GM18909 (cell line): Measurements from ENCODE around the gene SLC26A2.
A peak's percentile ranks its signal among the peaks of the same experiment; 100 is the strongest.

Experiments
- ATAC-seq: cut with Tn5 transposase; IDR thresholded peaks from one replicate; pipeline ENCODE4 v1.9.1; 2021; ENCODE audit warnings: mild to moderate bottlenecking; ENCODE audit not compliant: unreplicated experiment, poor library complexity

The SLC26A2 gene

DNA sequence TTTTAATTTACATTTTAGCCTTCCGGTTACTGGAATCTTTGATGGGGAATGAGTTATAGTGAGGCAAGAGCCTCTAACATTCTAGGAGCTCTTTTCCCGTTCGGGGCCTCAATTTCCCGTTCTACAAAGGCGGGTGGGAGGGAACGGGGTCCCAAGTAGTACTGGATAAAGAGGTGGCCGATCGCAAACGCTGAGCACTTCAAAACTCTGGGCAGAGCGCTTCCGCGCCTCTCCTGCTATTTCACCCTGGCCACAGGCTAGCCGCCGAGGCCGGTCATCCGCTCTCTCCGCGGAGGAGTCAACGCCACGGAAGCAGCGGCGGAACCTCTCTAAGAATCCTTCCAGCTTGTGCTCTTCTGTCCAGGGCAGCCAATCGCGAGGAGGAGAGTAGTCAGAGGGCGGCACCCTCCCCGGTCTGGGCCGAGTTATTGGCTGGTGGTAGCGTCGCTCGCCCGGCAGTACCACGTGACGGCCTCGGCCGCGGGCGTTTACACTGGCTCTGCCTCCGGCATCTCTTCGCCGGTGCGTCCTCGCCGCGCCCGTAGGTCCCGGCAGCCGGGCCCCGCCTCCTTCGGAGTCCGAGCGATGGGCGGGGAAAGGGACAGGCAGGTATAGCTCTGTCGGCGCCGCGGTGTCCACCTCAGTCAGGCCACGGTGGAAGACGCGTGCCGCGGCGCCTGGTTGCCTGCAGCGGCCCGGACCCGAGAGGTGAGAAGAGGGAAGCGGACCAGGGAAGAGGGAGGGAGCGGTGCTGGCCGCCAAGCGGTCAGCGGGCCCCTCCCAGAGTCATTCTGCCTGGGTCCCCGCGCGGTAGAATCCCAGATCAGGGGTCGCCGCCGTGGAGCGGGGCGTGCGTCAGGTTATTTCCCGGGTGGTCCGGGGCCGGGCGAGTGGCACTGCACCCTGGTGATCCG lies at the start of gene SLC26A2:
Gene SLC26A2 (plus strand): TSS at position 487 of the 914 bp plus-strand sequence. CDS start 16,895 bp downstream, outside the sequence.
- peak; percentile 97 for ATAC-seq

DNA sequence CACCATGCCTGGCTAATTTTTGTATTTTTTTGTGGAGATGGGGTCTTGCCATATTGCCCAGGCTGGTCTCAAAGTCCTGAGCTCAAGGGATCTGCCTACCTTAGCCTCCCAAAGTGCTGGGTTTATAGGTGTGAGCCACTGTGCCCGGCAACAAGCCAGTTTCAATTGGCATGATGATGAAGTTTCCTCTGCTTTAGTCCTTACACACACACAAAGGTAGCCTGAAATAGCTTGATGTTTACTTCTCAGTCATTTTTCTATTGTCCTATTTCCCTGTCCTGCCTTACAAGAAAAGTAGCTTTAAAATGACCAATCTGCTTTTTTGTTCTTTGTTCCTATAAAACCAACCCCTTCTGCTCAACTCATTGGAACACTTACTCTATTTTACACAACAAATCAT lies 49.5 kb upstream of the SLC26A2 start:
- no peak for ATAC-seq

DNA sequence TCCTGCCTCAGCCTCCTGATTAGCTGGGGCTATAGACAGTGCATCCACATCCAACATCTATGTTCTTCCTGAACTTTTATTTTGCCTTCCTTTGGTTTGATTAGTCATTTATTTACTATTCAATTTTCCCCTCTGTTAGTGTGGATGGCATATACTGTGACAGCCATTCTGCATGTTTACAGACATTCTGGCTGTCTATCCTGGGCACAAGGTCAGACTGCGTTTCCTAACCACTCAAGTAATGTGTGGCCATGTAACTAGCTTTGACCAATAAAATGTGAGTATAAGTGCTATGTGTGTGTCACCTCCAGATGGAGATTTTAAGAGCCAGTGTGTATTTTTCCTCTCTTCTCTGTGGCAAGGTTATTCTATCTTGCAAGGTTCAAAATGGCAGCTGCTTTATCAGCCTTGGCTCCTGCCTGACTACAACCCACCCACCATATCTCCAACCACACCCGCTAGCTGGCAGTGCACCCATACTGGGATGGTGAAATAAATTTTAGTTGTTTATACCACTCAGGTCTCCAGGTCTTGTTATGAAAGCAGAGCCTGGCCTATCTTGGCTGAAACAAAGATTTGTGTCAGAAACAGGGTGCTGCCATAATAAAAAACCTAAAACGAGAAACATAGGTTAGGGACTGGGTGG lies 48.2 kb upstream of the SLC26A2 start:
- no peak for ATAC-seq

DNA sequence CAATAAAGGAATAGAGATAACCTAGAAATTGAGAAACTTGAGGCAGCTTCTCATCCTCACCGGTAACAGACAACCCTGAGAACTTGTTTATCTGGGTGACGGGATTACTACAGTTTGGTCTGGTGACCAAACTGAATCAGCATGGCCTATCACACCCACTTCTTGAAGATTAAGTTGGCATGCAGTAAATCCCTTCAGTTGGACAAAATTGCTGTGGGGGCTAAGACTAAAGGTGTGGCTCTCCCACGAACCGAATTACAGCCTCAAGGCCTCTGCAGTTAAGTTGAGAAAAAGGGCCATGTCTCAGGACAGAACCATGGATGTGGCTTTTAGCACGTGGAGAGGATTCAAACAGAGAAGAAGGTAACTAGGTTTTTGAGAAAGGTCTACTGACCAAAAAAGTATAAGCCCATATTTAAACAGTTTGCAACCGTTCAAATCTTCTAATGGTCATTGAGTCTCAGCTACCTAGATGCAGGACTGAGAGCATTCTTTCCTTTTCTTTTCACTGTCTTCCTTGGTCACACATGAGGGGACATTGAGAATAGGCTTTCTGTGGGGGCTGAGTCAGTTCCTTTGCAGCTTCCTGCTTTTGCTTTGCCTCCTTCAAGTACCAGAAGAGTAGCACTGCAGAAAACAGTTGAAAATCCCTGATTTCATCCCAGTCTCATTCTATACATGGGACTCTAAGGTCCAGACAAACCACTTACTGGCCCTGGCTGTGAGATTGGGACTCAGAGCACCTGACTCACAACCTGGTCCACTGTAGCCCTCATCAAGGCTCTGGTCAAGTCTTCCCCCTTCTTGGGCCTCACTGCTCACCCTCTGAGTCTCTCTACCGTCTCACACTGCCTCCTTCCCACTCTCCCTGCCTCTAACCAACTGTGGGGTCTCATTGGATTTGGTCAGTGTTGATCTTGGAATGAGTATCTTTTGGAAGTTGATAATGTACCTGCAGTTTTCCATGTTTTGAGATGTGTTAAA lies 46.8 kb upstream of the SLC26A2 start:
- no peak for ATAC-seq

DNA sequence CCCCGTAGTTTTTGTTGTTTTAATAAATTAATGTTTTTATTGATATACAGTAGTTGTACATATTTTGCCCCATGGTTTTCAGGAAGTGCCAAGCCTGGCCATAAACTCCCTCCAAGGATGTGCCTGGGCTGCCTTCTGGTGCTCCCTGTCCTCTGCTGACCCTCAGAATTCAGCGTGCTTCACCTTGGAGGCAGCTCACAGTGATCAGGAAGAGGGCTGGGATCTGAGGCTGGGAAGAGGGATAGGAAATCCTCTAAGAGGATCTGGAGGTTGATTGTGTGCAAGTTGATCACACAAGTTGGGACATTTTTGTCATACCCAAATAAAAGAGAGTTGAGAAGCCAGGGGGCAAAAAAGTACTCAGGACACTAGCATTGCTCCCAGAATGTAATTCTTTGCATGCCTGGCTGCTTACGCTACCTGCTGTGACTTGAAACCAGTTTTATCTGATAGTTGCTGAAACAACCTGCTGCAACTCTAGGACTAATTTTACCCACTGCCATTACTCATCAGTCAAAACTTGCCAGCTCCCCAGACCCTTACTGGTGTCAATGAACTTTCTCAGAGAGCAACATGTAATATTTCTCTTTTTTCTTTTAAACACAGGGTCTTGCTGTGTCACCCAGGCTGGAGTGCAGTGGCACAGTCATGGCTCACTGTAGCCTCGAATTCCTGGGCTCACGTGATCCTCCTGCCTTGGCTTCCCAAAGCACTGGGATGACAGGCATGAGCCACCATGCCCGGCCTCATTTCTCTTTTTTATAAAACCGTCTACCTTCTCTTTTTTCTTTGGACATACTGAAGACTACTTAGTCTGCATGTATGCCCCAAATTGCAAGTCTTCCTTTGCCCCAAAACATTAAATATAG lies 44.9 kb upstream of the SLC26A2 start:
- no peak for ATAC-seq

DNA sequence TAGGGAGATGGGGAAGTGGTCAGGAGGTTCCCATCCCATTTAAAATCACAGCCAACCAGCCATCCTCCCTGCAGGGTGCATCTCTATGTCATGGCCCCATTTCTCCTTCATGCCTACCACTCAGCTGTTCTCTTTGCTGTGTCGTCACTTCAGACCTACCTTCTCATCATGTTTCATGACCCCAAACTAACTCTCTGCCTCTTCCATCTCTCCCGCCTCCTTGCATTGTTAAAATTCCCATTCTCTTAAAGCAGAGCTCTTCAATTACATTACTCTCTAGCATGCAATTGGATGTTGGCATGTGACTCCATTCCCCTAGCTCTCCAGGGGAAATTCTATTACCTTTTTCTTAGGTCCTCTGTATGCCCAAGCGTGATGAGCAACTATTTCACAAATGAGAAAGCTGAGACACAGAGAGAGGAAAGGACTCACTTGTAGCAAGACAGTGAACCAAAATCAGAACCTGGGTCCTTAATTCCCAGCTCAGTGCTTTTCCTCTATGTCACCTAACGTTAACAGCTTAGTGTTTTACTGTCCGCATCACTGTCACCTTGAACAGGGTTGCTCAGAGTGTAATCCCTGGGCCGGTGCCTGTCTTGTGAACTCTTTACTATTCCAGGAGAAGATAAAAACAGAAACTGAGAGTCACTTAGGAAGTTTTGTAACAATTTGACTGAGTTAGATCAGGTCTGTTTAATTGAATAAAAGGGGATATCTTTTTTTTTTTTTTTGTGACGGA lies 44.1 kb upstream of the SLC26A2 start:
- no peak for ATAC-seq

DNA sequence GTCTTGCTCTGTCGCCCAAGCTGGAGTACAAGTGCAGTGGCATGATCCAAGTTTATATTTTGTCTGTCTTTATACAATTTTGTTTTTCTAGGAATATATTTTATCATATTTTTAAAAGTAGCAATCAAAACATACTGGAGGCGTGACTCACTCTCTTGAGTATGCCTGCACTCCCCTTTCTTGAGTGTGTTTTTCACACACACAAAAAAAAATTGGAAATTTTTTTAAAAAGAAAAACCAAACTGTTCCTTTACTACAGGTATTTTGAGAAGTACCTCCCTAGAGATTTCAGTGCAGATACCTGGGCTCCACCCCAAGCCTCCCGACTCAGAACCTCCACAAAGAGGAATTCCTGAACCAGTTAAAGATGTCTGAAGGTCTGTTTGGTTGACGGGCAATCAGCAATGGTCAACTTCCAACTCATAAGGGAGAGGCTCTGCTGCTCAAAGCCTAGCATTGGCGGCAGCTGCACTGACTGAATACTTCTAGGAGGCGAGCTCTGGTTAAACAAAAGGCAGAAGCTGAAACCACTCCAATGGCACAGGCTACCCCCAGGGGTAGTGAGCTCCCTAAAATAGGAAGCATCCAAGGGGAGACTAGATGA lies 43.4 kb upstream of the SLC26A2 start:
- ATAC-seq: no peak

DNA sequence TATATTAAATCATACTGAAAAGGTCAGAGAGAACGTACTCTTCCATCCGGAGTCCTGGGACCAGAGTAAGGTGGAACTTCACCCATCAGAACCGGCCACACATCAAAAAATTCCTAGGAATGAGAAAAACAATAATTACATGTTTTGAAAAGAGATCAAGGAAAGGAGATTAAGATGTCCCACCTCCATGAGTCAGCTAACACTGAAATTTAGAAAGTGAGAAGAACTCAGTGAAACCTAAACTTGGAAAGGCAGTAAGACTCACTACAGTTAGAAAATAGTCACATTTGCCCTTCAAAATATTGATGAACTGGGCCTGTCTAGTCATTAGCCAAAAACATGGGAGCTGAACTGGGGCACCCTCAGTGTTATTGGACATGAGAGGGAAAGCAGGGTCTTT lies 39.0 kb upstream of the SLC26A2 start:
- no peak for ATAC-seq

DNA sequence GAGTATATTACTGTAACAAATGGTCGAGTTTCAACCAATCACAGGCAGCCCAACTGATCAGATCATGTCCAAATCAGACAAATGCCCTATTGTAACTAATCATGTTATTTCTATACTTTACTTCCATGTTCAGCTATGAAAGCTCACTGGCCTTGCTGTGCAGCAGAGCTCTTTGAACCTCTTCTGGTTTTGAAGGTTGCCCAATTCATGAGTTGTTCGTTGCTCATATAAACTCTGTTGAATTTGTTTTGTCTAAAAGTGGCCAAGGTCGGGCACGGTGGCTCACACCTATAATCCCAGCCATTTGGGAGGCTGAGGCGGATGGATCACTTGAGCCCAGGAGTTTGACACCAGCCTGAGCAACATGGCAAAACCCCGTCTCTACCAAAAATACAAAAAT lies 37.6 kb upstream of the SLC26A2 start:
- no peak for ATAC-seq

DNA sequence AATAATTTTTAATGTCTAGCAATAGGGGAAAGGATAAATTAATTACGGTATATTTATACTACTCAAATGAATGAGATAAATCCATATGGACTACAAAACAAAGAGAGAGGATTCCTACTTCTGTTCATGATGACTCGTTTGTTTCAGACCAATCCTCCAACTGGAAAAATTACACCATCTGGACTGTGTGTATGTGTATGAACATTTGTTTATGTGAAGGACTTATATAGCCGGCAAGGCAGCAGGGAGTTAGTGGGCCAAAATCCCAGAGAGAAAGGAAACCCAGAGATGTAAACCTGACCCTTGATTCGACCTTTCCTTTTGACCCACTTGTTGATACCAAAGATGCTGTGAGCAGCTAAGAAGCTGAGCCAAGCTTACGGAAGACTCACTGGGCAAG lies 36.1 kb upstream of the SLC26A2 start:
- no peak for ATAC-seq

DNA sequence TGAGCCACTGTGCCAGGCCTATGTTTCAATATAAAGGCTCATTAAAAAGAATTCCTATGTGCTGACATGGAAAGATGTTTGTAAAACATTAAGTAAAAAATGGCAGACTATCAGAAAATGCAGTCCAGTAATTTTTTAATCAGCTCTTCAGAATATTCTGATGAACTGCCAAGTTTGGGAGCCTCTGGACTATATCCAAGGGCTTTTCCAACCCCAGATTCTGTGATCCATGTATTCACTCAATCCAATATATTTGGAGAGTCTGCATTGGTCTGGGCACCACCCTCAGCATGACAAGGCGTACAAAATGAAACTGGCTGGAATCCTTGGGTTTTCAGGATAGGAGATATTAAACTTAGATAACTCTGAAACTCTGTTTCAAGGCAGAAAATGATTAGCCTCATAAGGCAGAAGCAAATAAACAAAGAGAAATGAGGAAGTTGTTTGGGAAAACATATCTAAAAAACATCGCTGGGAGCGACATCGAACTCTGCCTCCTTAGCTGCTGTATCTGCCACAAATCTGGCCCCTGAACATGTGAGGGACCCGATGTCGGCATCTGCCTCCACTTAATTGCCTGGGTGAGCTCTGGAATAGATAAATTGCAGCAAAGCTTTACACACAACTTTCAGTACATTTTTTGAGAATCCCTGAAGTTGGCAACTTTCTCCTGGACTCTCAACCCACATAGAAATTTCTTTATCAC lies 30.4 kb upstream of the SLC26A2 start:
- no peak for ATAC-seq

DNA sequence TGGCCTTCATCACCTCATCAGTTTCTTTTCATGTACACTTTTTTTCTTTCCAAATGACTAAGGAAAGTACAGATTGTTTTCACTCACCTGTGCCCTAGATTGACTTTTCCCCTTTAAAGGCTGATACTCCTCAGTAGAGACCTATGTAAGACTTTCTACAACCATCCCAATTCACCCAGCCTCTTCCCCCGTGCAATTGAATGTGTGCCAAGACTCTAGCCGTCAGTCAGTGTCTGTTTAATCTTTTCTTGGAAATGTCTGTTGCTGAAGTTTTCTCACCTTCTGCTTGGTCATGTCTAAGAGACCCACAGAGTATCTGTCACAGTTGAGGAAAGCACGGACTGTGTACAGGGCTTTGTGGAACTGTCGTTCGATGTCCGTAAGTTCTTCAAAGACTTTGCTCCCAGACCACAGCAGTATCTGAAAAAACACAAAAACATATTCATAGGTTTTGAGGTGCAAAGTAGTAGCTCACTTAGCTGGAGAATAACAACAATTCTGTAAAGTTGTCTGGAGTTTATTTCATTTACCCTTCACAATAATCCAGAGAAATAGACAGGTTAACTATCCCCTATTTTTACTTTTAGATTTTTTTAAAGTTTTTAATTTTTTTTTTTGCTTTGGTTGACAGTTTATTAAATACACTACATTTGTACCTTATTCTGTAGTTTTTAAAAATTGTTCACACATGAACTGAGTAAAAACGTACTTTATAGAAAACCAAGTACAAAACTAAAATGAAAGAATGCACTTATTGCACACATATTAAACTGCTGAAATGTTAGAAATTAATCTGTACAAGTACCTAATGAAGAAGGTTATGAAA lies 29.6 kb upstream of the SLC26A2 start:
- ATAC-seq: no peak

DNA sequence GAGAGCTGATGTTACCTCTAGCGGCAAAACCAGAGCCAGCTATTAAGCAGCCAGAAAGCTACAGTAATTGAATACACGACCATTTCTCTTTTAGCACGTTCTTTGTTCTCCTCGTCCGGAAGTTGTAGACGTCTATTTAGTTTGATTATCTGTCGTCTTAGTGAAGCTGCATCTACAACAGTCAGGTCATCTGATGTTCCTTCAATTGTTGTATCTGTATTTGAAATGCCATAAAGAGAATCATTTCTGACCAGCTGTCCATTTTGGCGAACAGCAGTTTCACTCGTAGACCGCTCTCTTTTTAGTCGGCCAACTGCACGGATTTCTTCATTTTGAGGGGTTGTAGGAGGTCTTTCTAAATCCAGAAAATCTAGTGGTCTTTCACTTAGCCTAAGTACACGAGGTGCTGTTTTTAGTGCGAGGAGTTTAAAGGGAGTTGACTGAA lies 28.5 kb upstream of the SLC26A2 start:
- no peak for ATAC-seq

DNA sequence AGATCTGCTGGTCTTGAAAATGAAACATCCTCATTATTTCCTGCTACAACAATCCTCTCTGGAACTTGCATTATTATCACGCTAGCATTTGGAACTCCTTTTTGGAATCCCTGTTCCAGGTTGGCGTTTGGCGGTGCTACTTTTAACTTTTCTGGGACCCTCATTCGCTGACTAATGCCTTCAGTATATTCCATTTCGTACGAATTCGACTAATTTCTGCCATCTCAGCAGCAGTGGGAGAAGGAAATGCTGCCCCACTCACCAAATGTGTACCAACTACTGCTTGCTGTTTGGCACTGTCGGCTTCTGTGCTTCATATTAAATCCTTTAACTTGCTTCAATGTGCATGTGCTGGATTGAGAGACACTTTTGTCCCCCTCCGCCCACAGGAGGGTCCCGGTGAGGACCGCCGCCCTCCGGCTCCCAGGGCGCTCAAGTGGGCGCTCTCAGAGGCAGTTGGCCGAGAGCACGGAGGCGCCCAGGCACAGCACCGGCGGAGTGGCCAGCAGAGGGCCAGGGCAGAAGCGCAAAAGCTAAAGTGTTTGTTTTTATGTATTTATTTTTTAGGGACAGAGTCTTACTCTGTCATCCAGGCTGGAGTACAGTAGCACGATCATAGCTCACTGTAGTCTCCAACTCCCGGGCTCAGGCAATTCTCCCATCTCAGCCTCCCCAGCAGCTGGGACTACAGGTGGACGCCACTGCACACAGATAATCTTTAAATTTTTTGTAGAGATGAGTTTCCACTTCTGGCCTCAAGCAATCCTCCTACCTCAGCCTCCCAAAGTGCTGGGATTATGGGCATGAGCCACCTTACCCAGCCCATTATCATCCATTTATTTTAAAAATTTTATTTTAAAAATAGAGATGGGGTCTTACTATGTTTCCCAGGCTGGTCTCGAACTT lies 27.9 kb upstream of the SLC26A2 start:
- no peak for ATAC-seq

DNA sequence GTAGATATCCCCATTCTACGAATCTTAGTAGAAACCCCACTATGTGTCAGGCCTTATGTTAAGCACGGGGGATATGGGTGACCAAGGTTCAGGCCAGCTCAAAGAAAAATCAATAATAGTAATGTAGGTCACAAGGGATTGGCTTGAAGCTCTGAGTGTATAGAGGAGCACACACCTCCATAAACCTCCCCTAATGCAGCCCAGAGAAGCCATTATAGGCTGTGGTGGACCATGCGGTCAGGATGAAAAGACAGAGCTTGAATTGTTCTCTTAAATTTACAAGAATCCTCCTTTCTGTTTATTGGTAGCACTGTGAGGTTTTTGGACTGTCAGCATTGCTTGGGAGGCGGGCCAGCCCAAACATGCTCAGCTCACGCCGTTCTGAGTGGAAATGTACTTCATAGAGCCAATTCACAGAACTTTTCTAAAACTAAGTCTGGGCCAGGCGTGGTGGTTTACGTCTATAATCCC lies 25.1 kb upstream of the SLC26A2 start:
- ATAC-seq: no peak
